Measurements from ENCODE around the gene NUFIP1. TPM values are rescaled to one million over a fixed set of nuclear protein-coding genes. Genes with fewer than 3 reads are reported as not detected.

NUFIP1 gene
- total RNA-seq, 1 experiment from 2014 or later, result 14.0 TPM

DNA sequence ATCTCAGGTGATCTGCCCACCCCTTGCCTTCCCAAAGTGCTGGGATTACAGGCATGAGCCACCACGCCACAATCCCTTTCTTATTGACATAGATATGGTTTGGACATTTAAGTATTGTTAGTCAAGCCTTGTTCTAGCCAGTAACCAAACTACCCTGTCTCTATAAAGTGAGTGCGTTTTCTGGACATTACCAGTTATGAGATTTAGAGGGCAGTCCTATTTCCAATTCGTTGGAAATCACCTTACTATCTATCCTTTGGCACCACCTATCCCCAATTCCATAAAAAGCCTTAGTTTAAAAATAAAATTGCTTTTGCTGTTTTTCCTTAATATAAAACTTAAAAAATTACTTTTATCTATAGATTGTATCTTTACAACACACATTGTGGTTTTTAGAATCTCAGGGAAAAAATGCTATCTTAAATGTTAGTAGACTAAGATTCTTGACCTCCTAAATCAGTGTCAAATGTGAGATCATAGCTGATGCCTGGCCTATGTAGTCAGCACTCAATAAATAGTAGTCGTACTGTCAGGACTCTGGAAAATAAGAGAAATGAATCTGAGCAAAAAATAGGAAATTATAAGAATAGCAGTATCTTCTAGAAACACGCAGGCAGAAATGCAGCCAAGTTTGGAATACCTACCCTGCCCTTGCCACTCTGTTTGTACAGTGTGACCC lies 57.0 kb downstream of the NUFIP1 start (continued):
- TF ChIP-seq TEAD4 (CRISPR knock-in tag; IDR thresholded peaks at IDR 0.05) (no peak), SP1 (CRISPR knock-in tag; conservative IDR thresholded peaks at IDR 0.05) (no peak), ZNF138 (CRISPR knock-in tag; conservative IDR thresholded peaks at IDR 0.05) (no peak), SMAD3 (CRISPR knock-in tag; IDR thresholded peaks at IDR 0.05; ENCODE audit: borderline replicate concordance) (no peak), ATF1 (CRISPR knock-in tag; IDR thresholded peaks at IDR 0.05) (no peak)
- TF ChIP-seq, protein P1, sequence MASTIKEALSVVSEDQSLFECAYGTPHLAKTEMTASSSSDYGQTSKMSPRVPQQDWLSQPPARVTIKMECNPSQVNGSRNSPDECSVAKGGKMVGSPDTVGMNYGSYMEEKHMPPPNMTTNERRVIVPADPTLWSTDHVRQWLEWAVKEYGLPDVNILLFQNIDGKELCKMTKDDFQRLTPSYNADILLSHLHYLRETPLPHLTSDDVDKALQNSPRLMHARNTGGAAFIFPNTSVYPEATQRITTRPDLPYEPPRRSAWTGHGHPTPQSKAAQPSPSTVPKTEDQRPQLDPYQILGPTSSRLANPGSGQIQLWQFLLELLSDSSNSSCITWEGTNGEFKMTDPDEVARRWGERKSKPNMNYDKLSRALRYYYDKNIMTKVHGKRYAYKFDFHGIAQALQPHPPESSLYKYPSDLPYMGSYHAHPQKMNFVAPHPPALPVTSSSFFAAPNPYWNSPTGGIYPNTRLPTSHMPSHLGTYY (CRISPR knock-in tag; IDR thresholded peaks at IDR 0.05), result no peak
- TF ChIP-seq, protein P2, sequence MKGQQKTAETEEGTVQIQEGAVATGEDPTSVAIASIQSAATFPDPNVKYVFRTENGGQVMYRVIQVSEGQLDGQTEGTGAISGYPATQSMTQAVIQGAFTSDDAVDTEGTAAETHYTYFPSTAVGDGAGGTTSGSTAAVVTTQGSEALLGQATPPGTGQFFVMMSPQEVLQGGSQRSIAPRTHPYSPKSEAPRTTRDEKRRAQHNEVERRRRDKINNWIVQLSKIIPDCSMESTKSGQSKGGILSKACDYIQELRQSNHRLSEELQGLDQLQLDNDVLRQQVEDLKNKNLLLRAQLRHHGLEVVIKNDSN (CRISPR knock-in tag; IDR thresholded peaks at IDR 0.05), result no peak

DNA sequence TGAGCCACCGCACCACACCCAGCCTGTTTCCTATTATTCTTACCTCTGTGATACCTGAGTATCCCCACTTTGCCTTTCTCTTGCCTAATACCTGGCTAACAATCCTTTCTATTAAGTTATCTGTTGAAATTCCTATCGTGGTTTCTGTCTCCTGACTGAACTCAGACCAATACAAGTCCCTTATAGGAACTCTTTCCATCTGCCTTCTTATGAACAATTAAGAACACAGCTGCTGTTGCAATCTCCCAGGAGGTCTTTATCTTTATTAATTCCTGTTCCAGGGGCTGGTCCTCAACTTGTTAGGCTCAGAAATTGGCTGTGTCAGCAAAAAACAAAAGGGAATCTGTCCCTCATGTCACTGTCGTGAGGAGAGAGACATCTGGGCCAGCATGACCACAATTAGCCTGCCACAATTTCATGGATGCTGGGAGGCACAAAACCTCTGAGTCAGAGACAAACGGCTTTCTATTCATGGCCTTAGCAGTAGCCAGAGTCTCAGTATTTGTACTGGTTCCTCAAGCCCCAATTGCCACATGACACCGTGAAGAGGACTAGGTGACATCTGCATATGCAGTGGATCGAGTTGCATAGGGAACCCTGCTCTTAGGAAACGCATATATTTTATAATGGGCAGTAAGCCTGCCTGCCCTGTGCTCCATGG lies 58.2 kb downstream of the NUFIP1 start:
- ChIA-PET CTCF (no interaction called here), POLR2A (no interaction called here)
- H3K4me1 Mint-ChIP-seq, result peaks cover 39% of the 10 kb centered on the region
- no peak for TF ChIP-seq ATF1 (CRISPR knock-in tag; IDR thresholded peaks at IDR 0.05)
- TF ChIP-seq SMAD3 (CRISPR knock-in tag; IDR thresholded peaks at IDR 0.05; ENCODE audit: borderline replicate concordance), result no peak
- TF ChIP-seq, protein P3, sequence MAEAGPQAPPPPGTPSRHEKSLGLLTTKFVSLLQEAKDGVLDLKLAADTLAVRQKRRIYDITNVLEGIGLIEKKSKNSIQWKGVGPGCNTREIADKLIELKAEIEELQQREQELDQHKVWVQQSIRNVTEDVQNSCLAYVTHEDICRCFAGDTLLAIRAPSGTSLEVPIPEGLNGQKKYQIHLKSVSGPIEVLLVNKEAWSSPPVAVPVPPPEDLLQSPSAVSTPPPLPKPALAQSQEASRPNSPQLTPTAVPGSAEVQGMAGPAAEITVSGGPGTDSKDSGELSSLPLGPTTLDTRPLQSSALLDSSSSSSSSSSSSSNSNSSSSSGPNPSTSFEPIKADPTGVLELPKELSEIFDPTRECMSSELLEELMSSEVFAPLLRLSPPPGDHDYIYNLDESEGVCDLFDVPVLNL (CRISPR knock-in tag; IDR thresholded peaks at IDR 0.05; ENCODE audit: borderline replicate concordance, low read depth), result no peak
- TF ChIP-seq, protein P4, sequence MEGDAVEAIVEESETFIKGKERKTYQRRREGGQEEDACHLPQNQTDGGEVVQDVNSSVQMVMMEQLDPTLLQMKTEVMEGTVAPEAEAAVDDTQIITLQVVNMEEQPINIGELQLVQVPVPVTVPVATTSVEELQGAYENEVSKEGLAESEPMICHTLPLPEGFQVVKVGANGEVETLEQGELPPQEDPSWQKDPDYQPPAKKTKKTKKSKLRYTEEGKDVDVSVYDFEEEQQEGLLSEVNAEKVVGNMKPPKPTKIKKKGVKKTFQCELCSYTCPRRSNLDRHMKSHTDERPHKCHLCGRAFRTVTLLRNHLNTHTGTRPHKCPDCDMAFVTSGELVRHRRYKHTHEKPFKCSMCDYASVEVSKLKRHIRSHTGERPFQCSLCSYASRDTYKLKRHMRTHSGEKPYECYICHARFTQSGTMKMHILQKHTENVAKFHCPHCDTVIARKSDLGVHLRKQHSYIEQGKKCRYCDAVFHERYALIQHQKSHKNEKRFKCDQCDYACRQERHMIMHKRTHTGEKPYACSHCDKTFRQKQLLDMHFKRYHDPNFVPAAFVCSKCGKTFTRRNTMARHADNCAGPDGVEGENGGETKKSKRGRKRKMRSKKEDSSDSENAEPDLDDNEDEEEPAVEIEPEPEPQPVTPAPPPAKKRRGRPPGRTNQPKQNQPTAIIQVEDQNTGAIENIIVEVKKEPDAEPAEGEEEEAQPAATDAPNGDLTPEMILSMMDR (IDR thresholded peaks at IDR 0.05), result no peak
- TF ChIP-seq, protein P5, sequence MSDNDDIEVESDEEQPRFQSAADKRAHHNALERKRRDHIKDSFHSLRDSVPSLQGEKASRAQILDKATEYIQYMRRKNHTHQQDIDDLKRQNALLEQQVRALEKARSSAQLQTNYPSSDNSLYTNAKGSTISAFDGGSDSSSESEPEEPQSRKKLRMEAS (CRISPR knock-in tag; IDR thresholded peaks at IDR 0.05), result no peak
- no peak for TF ChIP-seq ETV6 (CRISPR knock-in tag; IDR thresholded peaks at IDR 0.05)
- TF ChIP-seq, protein P6, sequence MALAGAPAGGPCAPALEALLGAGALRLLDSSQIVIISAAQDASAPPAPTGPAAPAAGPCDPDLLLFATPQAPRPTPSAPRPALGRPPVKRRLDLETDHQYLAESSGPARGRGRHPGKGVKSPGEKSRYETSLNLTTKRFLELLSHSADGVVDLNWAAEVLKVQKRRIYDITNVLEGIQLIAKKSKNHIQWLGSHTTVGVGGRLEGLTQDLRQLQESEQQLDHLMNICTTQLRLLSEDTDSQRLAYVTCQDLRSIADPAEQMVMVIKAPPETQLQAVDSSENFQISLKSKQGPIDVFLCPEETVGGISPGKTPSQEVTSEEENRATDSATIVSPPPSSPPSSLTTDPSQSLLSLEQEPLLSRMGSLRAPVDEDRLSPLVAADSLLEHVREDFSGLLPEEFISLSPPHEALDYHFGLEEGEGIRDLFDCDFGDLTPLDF (CRISPR knock-in tag; IDR thresholded peaks at IDR 0.05), result no peak
- H3K9me3 Mint-ChIP-seq, result no peaks in the 10 kb centered on the region
- H3K27ac Mint-ChIP-seq, result peak overlapping the region; percentile 39
- ATAC-seq, result peak; percentile 70
- no peak overlapping the region for H3K4me3 Mint-ChIP-seq
- H3K36me3 Mint-ChIP-seq, result no peaks in the 10 kb centered on the region
- DNase-seq (ENCODE audit: low spot score), result no peak
- H3K27me3 Mint-ChIP-seq (ENCODE audit: low read depth), result no peaks in the 10 kb centered on the region

DNA sequence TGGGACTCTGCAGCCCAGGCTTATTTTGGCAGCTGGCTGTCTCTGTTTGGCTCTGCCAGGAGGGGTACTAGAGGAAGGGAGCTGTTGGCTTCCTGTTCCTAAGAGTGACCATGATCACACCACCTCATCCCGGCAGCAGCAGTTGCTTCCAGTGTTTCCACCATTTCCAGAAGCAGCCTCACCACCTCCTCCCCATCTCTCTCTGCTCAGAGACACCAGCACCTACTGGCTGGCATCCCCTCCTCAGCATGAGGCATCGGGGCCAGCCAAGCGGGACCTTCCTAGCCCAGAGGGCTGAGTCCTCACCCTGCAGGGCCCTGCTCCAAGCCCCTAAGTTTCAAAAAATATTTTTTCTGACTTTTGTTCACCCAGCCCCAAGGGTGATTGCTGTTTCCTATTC lies 59.0 kb downstream of the NUFIP1 start:
- H3K9me3 Mint-ChIP-seq, result no peaks in the 10 kb centered on the region
- TF ChIP-seq, protein P7, sequence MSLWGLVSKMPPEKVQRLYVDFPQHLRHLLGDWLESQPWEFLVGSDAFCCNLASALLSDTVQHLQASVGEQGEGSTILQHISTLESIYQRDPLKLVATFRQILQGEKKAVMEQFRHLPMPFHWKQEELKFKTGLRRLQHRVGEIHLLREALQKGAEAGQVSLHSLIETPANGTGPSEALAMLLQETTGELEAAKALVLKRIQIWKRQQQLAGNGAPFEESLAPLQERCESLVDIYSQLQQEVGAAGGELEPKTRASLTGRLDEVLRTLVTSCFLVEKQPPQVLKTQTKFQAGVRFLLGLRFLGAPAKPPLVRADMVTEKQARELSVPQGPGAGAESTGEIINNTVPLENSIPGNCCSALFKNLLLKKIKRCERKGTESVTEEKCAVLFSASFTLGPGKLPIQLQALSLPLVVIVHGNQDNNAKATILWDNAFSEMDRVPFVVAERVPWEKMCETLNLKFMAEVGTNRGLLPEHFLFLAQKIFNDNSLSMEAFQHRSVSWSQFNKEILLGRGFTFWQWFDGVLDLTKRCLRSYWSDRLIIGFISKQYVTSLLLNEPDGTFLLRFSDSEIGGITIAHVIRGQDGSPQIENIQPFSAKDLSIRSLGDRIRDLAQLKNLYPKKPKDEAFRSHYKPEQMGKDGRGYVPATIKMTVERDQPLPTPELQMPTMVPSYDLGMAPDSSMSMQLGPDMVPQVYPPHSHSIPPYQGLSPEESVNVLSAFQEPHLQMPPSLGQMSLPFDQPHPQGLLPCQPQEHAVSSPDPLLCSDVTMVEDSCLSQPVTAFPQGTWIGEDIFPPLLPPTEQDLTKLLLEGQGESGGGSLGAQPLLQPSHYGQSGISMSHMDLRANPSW (CRISPR knock-in tag; conservative IDR thresholded peaks at IDR 0.05; ENCODE audit: low read depth), result no peak
- TF ChIP-seq SMAD3 (CRISPR knock-in tag; IDR thresholded peaks at IDR 0.05; ENCODE audit: borderline replicate concordance) (no peak), EMX1 (CRISPR knock-in tag; IDR thresholded peaks at IDR 0.05) (no peak)
- TF ChIP-seq, protein P8, sequence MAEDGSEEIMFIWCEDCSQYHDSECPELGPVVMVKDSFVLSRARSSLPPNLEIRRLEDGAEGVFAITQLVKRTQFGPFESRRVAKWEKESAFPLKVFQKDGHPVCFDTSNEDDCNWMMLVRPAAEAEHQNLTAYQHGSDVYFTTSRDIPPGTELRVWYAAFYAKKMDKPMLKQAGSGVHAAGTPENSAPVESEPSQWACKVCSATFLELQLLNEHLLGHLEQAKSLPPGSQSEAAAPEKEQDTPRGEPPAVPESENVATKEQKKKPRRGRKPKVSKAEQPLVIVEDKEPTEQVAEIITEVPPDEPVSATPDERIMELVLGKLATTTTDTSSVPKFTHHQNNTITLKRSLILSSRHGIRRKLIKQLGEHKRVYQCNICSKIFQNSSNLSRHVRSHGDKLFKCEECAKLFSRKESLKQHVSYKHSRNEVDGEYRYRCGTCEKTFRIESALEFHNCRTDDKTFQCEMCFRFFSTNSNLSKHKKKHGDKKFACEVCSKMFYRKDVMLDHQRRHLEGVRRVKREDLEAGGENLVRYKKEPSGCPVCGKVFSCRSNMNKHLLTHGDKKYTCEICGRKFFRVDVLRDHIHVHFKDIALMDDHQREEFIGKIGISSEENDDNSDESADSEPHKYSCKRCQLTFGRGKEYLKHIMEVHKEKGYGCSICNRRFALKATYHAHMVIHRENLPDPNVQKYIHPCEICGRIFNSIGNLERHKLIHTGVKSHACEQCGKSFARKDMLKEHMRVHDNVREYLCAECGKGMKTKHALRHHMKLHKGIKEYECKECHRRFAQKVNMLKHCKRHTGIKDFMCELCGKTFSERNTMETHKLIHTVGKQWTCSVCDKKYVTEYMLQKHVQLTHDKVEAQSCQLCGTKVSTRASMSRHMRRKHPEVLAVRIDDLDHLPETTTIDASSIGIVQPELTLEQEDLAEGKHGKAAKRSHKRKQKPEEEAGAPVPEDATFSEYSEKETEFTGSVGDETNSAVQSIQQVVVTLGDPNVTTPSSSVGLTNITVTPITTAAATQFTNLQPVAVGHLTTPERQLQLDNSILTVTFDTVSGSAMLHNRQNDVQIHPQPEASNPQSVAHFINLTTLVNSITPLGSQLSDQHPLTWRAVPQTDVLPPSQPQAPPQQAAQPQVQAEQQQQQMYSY (CRISPR knock-in tag; IDR thresholded peaks at IDR 0.05), result no peak
- ATAC-seq, result no peak
- no peaks in the 10 kb centered on the region for H3K36me3 Mint-ChIP-seq
- no peaks in the 10 kb centered on the region for H3K27me3 Mint-ChIP-seq (ENCODE audit: low read depth)
- peaks cover 40% of the 10 kb centered on the region for H3K4me1 Mint-ChIP-seq
- CTCF ChIA-PET, result no interaction called here
- POLR2A ChIA-PET, result no interaction called here
- H3K4me3 Mint-ChIP-seq, result no peak overlapping the region
- no peak for DNase-seq (ENCODE audit: low spot score)
- H3K27ac Mint-ChIP-seq, result no peak overlapping the region

Data from WTC11 (cell line).